Measurements from ENCODE around the gene SH3TC1. TPM values are rescaled to one million over a fixed set of nuclear protein-coding genes. Genes with fewer than 3 reads are reported as not detected.

Gene SH3TC1
- total RNA-seq, 2 experiments from 2014 or later = 14.8 to 15.7 TPM

GRCh38 chr4:8191136-8191747 lies 7.8 kb upstream of the SH3TC1 start:
- Mint-ChIP-seq H3K4me1 (peaks cover 2% of the 10 kb centered on the region), H3K27me3 (no peaks in the 10 kb centered on the region), H3K27ac (no peak overlapping the region), H3K36me3 (no peaks in the 10 kb centered on the region), H3K4me3 (no peak overlapping the region), H3K9me3 (no peaks in the 10 kb centered on the region)
- DNase-seq (no peak), ATAC-seq (ENCODE audit: low read depth) (no peak)
- POLR2A ChIA-PET = no interaction called here

- no peaks in the 10 kb centered on the region for H3K36me3 Mint-ChIP-seq
- H3K27me3 Mint-ChIP-seq = no peaks in the 10 kb centered on the region
- peak; percentile 68 for ATAC-seq (ENCODE audit: low read depth)
- DNase-seq = no peak
- POLR2A ChIA-PET = no interaction called here
- H3K27ac Mint-ChIP-seq = no peak overlapping the region
- H3K9me3 Mint-ChIP-seq = no peaks in the 10 kb centered on the region
- peaks cover 2% of the 10 kb centered on the region for H3K4me1 Mint-ChIP-seq
- H3K4me3 Mint-ChIP-seq = no peak overlapping the region
These were observed 6.0 kb upstream of the SH3TC1 start for GRCh38 chr4:8192748-8193738.

DNA sequence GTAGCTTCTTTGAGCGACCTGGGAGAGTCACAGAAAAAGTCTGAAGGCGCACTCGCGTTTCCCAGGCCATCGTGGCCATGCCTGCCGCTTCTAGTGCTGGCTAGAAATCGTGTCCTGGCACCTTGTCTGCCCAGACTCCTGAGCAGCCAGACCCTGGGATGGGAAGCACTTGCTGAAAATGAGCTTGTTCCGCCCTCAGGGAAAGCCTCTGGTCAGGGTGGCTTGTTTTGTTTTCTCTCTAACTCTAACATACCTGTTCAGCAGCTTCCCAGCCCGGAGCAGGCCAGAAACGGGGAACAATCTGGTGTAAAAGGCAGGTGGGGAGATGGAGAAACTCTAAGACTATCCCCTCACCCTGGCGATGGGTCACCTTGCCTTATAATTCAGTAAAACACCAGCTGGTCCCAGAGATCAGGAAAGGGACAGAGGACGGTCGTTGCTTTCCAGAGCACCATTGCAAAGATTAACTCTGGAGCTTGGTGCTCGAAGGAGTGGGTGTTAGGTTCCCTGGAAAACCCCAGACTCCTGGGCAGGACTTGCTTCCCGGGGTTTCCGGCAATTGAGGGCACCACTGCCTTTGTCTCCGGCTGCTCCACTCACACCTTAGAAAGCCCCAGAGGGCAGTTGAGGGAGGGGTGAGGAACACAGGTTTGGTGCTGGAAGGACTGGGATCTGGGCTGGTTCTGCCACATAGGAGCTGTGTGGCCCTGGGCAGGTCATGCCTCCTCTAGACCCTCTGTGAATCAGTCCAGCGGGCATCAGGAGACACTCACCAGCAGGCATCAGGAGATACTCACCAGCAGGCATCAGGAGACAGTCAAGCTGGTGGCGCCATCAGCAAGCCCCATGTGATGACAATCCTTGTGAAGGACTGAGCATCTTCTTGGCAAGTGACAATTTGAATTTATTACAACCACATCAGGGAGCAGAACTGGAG lies 4.5 kb upstream of the SH3TC1 start:
- H3K4me1 Mint-ChIP-seq = peaks cover 11% of the 10 kb centered on the region
- ATAC-seq (ENCODE audit: low read depth) = no peak
- DNase-seq = no peak
- no peak overlapping the region for H3K4me3 Mint-ChIP-seq
- no peaks in the 10 kb centered on the region for H3K36me3 Mint-ChIP-seq
- POLR2A ChIA-PET = no interaction called here
- no peak overlapping the region for H3K27ac Mint-ChIP-seq
- no peaks in the 10 kb centered on the region for H3K9me3 Mint-ChIP-seq
- H3K27me3 Mint-ChIP-seq = no peaks in the 10 kb centered on the region

- DNase-seq = no peak
- Mint-ChIP-seq H3K27ac (no peak overlapping the region), H3K4me3 (no peak overlapping the region), H3K36me3 (no peaks in the 10 kb centered on the region), H3K4me1 (peaks cover 14% of the 10 kb centered on the region), H3K9me3 (no peaks in the 10 kb centered on the region), H3K27me3 (no peaks in the 10 kb centered on the region)
- ATAC-seq (ENCODE audit: low read depth) = no peak
- POLR2A ChIA-PET = no interaction called here
These were observed 3.7 kb upstream of the SH3TC1 start for GRCh38 chr4:8195431-8195830.

DNA sequence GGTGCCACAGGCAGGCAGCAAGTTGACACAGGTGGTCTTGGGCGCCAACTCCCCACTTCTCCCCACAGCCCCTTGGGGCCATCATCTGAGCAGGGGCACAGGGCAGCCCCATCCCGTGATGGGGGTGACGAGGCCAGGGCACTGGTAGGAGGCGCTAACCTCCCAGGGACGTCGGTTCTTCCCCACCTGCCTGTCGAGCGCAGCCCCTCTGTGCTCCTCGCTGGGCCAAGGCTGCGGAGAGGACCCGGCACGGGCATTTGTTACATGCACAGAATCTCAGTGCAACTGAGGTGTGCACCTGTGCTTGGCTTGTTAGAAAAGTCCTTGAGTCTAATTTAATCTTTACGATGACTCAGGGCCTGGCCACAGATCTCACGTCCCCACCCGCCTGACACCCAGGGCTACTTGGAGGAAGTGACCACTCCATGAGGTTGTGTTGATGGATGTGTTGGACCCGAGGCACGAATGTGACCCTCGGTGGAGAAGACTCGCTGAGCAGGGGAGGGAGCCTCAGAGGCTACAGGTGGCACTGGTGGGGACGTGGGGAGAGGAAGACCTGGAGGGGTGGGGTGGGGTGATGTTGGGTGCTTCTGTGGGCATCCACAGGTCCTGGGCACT lies 3.1 kb upstream of the SH3TC1 start:
- ATAC-seq (ENCODE audit: low read depth) (no peak), DNase-seq (no peak)
- Mint-ChIP-seq H3K4me1 (peaks cover 14% of the 10 kb centered on the region), H3K27ac (no peak overlapping the region), H3K4me3 (no peak overlapping the region), H3K9me3 (no peaks in the 10 kb centered on the region), H3K27me3 (no peaks in the 10 kb centered on the region), H3K36me3 (no peaks in the 10 kb centered on the region)
- POLR2A ChIA-PET = no interaction called here

GRCh38 chr4:8197521-8197920 lies 1.6 kb upstream of the SH3TC1 start:
- DNase-seq = no peak
- no peak overlapping the region for H3K27ac Mint-ChIP-seq
- no peaks in the 10 kb centered on the region for H3K9me3 Mint-ChIP-seq
- H3K36me3 Mint-ChIP-seq = no peaks in the 10 kb centered on the region
- ATAC-seq (ENCODE audit: low read depth) = no peak
- no peak overlapping the region for H3K4me3 Mint-ChIP-seq
- H3K4me1 Mint-ChIP-seq = peaks cover 21% of the 10 kb centered on the region
- no peaks in the 10 kb centered on the region for H3K27me3 Mint-ChIP-seq
- POLR2A ChIA-PET = no interaction called here

- peak overlapping the region; percentile 91 for H3K4me3 Mint-ChIP-seq
- POLR2A ChIA-PET = interaction anchor here (1.0 to 1.8 kb wide), 5 partner anchors 22 to 237 kb away, joined by 3 to 4 read pairs (median 3); partner anchors contain the start of gene ABLIM2
- H3K27me3 Mint-ChIP-seq = no peaks in the 10 kb centered on the region
- ATAC-seq (ENCODE audit: low read depth) (no peak), DNase-seq (no peak)
- no peaks in the 10 kb centered on the region for H3K9me3 Mint-ChIP-seq
- peaks cover 19% of the 10 kb centered on the region for H3K4me1 Mint-ChIP-seq
- no peaks in the 10 kb centered on the region for H3K36me3 Mint-ChIP-seq
- H3K27ac Mint-ChIP-seq = peak overlapping the region; percentile 87
These were observed 734 bp upstream of the SH3TC1 start for GRCh38 chr4:8198206-8198905.

GRCh38 chr4:8199594-8200301 lies 658 bp downstream of the SH3TC1 start:
- ATAC-seq (ENCODE audit: low read depth) (no peak), DNase-seq (no peak)
- peaks cover 19% of the 10 kb centered on the region for H3K4me1 Mint-ChIP-seq
- peak overlapping the region; percentile 91 for H3K4me3 Mint-ChIP-seq
- POLR2A ChIA-PET = interaction anchor here (1.1 to 1.8 kb wide), 4 partner anchors 23 to 236 kb away, joined by 3 to 4 read pairs (median 4); partner anchors contain the start of gene ABLIM2
- no peaks in the 10 kb centered on the region for H3K9me3 Mint-ChIP-seq
- no peaks in the 10 kb centered on the region for H3K36me3 Mint-ChIP-seq
- peak overlapping the region; percentile 93 for H3K27ac Mint-ChIP-seq
- no peaks in the 10 kb centered on the region for H3K27me3 Mint-ChIP-seq

GRCh38 chr4:8200302-8200975 lies 1.3 kb downstream of the SH3TC1 start:
- Mint-ChIP-seq H3K4me1 (peaks cover 19% of the 10 kb centered on the region), H3K4me3 (peak overlapping the region; percentile 91), H3K27ac (peak overlapping the region; percentile 93), H3K9me3 (no peaks in the 10 kb centered on the region), H3K27me3 (no peaks in the 10 kb centered on the region), H3K36me3 (no peaks in the 10 kb centered on the region)
- no peak for ATAC-seq (ENCODE audit: low read depth)
- no peak for DNase-seq
- POLR2A ChIA-PET = no interaction called here

DNA sequence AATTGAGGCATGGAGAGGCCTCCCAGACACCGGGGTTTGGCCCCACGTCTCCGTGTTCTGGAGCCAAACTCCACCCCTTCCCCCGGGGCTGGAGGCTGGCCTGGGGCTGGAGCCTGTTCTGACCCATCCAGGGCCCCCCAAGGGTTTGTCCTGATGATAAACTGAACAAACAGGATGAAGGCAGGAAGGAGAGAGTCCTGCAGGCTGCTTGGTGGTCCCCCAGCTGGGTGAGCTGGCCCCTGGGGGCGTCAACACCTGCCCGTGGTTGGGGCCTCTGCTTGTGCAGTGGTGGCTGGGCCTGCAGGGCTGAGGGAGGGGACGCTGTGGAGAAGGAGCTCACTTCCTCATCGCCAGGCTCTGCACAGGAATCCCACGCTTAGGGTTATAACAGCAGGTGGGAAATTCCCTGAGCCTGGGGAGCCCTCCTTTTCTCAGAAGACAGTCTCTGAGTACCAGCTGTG lies 2.3 kb downstream of the SH3TC1 start:
- DNase-seq = peak; percentile 50
- no peaks in the 10 kb centered on the region for H3K27me3 Mint-ChIP-seq
- H3K9me3 Mint-ChIP-seq = no peaks in the 10 kb centered on the region
- peak overlapping the region; percentile 51 for H3K27ac Mint-ChIP-seq
- POLR2A ChIA-PET = interaction anchor here (1.0 kb wide), 1 partner anchor 20 kb away, joined by 4 read pairs; no protein-coding TSS in a partner anchor
- peak overlapping the region; percentile 54 for H3K4me3 Mint-ChIP-seq
- peaks cover 23% of the 10 kb centered on the region for H3K4me1 Mint-ChIP-seq
- peak; percentile 31 for ATAC-seq (ENCODE audit: low read depth)
- H3K36me3 Mint-ChIP-seq = no peaks in the 10 kb centered on the region
